DMS79 (cell line): ENCODE results near the gene MOSMO.
"Not testable (repeated sequence)": the region's sequence is repeated elsewhere in the genome, so short reads cannot be mapped to it uniquely, and the experiment has no call there.

Experiments
- DNase-seq: peaks from one replicate; lab custom pipeline; 2025; lab: John Stamatoyannopoulos, UW

MOSMO gene

DNA sequence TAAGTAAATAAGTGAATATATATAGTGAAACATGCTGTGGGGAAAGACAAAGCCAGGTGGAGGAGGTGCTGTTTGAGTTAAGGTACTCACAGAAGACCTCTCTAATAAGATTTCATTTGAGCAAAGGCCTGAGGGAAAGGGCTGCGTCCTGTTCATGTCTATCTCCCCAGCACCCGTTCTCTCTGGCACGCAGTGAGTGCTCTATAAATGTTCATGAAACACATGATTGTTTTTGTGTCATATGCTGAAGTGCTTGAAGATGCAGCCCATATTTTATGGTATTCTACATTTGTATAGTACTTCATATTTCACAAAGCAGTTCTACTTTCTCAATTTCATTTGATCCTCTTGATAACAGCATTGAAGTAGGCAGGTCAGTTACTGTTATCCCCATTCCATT is 85.4 kb downstream of the MOSMO start:
- no peak for DNase-seq

GRCh38 chr16:22093996-22094395 is 86.1 kb downstream of the MOSMO start:
- DNase-seq, result no peak

DNA sequence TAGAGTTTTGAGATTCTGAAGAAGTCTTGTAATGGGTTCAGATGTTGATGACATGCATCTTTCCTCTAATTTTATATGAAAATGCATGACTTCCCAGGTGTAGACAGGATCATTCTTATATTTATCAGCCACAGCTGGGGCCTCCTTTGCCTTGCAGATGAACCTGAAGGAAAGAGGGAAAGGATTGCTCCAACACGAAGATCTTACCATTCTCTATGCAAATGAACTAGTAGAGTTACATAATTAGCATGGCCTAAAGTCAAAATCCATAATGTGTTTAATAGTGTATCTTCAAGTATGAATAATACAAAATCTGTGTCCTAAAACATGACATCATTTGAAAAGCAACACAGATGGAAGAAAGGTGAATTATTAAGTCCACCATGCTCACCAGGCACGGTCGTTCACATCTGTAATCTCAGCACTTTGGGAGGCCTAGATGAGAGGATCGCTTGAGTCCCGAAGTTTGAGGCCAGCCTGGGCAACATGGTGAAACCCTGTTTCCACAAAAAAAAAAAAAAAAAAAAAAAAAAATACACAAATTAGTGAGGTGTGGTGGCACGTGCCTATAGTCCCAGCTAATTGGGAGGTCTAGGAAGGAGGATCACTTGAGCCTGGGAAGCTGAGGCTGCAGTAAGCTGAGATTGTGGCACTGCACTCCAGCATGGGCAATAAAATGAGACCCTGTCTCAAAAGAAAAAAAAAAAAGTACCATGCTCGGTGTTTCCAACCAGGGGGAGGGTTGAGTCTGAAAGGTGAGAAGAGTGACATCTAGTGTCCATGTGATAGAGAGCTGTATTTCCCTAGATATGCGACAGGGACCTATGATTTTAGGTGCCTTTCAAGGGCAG is 90.7 kb downstream of the MOSMO start:
- DNase-seq, result peak; percentile 16

- DNase-seq, result no peak
Measured at GRCh38 chr16:22099256-22099975, 91.5 kb downstream of the MOSMO start.

DNA sequence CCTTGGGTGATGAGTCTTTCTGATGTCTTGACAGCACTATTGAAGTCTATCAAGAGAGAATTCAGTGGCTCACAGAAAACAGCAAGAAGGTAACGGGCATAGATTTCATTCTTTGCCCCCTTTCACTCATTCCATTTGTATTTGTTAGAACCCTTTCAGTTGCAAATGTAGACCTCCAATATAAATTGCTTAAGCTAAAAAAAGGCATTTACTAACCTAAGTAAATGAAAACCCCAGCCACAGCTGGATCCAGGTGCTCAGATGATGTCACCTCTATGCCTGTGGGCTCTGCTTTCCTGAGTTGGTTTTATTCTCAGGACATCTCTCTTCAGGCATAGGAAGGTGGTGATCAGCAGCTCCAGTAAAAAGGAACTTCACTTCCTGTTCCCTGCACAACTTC is 95.5 kb downstream of the MOSMO start:
- no peak for DNase-seq

GRCh38 chr16:22109258-22109898 is 101.5 kb downstream of the MOSMO start:
- no peak for DNase-seq

GRCh38 chr16:22111629-22112028 is 103.7 kb downstream of the MOSMO start:
- DNase-seq, result not testable (repeated sequence)

DNA sequence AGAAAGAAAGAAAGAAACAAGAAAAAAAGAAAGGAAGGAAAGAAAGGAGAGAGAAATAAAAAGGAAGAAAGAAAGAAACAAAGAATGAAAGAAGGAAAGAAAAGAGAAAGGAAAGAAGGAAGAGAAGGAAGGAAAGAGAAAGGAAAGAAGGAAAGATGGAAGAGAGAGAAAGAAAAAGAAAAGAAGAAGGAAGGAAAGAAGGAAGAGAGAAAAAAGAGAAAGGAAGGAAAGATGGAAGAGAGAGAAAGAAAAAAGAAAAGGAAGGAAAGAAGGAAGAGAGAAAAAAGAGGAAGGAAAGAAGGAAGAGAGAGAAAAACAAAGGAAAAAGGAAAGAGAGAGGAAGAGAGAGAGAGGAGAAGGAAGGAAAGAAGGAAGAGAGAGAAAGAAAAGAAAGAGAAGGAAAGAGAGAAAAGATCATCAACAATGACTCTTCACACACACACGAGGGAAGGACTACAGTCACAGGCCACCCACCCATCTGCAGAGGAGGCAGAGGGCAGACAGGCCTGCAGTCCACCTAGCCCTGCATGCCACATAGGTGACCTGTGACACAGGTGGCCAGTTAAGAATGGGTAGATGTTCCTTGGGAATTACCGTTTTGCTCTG is 108.3 kb downstream of the MOSMO start:
- no peak for DNase-seq

- no peak for DNase-seq
Measured at GRCh38 chr16:22117609-22118008, 109.7 kb downstream of the MOSMO start.

DNA sequence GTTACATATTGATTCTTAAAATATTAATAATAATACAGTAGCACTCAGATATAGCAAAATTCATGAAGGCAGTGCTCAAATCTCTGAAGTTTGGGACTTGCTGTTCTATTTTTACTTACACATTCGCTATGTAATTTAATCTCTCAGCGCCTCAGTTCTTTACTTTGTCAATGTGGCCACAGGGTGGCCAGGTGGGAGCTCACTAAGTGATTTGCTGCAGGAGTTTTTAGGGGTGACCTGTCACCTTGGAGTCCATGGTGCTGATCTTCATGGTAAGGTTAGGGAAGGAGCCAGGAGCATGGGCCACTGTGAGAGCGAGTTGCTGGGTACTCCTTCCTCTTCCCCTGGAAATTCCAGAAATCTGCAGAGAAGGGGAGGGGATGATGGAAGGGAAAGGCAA is 112.5 kb downstream of the MOSMO start:
- no peak for DNase-seq

DNA sequence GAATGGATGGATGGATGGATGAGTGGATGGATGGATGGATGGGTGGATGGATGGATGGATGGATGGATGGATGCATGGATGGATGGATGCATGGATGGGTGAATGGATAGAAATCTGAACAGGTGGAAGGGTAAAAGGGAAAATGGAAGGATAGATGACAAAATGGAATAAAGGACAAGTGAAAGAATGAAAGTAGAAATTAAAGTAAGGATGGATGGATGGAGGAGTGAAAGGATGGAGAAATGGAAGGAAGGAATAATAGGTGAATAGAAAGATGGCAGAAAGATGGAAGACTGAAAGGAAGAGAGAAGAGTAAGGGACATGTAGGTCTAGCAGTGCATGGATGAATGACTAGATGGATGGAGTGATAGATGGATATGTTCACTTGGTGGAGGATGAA is 114.3 kb downstream of the MOSMO start:
- no peak for DNase-seq

DNA sequence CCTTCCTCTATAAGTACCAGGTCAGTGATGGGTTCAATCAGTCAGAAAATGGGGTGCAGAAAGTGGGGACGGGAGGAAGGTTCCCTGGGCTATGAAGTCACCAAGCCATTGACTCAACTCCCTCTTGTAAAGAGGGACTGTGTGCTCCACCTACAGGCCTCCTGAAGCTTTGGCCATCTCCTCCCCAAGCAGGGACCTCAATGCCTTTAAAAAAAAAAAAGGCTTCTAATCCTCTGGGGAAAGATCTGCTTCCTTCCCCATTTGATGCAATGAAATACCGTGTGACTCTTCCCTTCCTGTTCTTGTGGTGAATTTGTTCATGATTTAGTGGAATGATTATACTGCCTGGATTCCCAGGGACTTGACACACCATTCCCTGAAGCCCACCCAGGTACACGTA is 115.2 kb downstream of the MOSMO start:
- DNase-seq, result no peak

GRCh38 chr16:22123759-22124490 is 116.0 kb downstream of the MOSMO start:
- DNase-seq, result no peak

GRCh38 chr16:22124583-22125284 is 116.8 kb downstream of the MOSMO start:
- no peak for DNase-seq

- DNase-seq, result no peak
Measured at GRCh38 chr16:22126037-22126558, 118.2 kb downstream of the MOSMO start.

DNA sequence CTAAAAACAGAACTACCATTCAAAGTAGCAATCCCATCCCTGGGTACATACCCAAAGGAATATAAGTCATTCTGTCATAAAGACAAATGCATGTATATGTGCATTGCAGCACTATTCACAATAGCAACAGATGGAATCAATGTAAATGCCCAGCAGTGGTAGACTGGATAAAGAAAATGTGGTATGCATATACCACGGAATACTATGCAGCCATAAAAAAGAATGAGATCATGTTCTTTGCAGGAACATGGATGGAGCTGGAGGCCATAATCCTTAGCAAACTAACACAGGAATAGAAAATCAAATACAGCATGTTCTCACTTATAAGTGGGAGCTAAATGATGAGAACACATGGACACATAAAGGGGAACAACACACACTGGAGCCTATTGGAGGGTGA is 120.6 kb downstream of the MOSMO start:
- DNase-seq, result not testable (repeated sequence)

DNA sequence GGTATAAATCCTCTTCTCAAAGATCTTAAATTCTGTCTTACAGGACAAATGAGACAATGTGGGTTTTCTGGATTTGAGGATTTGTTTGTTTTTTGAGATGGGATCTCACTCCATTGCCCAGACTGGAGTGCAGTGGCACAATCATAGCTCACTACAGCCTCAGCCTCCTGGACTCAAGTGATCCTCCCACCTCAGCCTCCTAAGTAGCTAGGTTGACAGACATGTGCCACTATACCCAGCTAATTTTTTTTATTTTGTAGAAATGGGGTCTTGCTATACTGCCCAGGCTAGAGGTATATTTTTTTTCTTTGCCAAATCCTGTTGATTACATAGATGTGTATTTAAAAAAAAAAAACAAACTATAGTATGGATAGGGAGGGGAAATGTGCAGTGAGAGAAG is 122.6 kb downstream of the MOSMO start:
- DNase-seq, result no peak

GRCh38 chr16:22132801-22133200 is 124.9 kb downstream of the MOSMO start:
- DNase-seq, result no peak
